ENCODE data around the gene HDLBP. TPM values are rescaled to one million over a fixed set of nuclear protein-coding genes. Genes with fewer than 3 reads are reported as not detected.

Gene HDLBP
- total and polyA plus RNA-seq, 2 experiments from 2014 or later, result 389 to 437 TPM

- WGBS (ENCODE audit: low lambda C conversion rate, missing lambda C conversion rate), result 97% methylated on average over 29 of the region's 29 CpGs
- no peak overlapping the region for H3K4me2 ChIP-seq
- H3K27me3 ChIP-seq, result no peaks in the 10 kb centered on the region
- no peak for DNase-seq (ENCODE audit: low spot score)
- H2AFZ ChIP-seq, result no peak overlapping the region
- H3K9me3 ChIP-seq (ENCODE audit: low read depth), result no peaks in the 10 kb centered on the region
- H3K79me2 ChIP-seq, result no peaks in the 10 kb centered on the region
- H3K4me3 ChIP-seq, result no peak overlapping the region
- no peak overlapping the region for H3K27ac ChIP-seq
- TF ChIP-seq CTCF (IDR thresholded peaks at IDR 0.05; ENCODE audit: poor library complexity) (no peak), EZH2 (IDR thresholded peaks at IDR 0.05; ENCODE audit: borderline replicate concordance) (no peak), EZH2phosphoT487 (IDR thresholded peaks at IDR 0.05; ENCODE audit: low read depth, severe bottlenecking, unreplicated experiment) (no peak)
- peaks cover 2% of the 10 kb centered on the region for H3K4me1 ChIP-seq (ENCODE audit: insufficient read depth)
- H3K9me2 ChIP-seq (replicated peaks; ENCODE audit: insufficient read depth), result no peaks in the 10 kb centered on the region
- H4K20me1 ChIP-seq (ENCODE audit: insufficient read depth, poor library complexity, severe bottlenecking), result peaks cover 21% of the 10 kb centered on the region
- no peaks in the 10 kb centered on the region for H3K36me3 ChIP-seq (replicated peaks; ENCODE audit: insufficient read depth, low read depth)
Observed at GRCh38 chr2:241229563-241230401, 85.7 kb downstream of the HDLBP start.

GRCh38 chr2:241228860-241229516 lies 86.5 kb downstream of the HDLBP start:
- Histone ChIP-seq H3K27ac (no peak overlapping the region), H3K4me2 (no peak overlapping the region), H3K36me3 (replicated peaks; ENCODE audit: insufficient read depth, low read depth) (no peaks in the 10 kb centered on the region), H3K79me2 (no peaks in the 10 kb centered on the region), H4K20me1 (ENCODE audit: insufficient read depth, poor library complexity, severe bottlenecking) (peaks cover 18% of the 10 kb centered on the region), H3K9me2 (replicated peaks; ENCODE audit: insufficient read depth) (no peaks in the 10 kb centered on the region), H3K4me1 (ENCODE audit: insufficient read depth) (peaks cover 8% of the 10 kb centered on the region), H2AFZ (no peak overlapping the region), H3K27me3 (no peaks in the 10 kb centered on the region), H3K9me3 (ENCODE audit: low read depth) (no peaks in the 10 kb centered on the region), H3K4me3 (no peak overlapping the region)
- 85% methylated on average over 20 of the region's 20 CpGs for WGBS (ENCODE audit: low lambda C conversion rate, missing lambda C conversion rate)
- no peak for TF ChIP-seq EZH2 (IDR thresholded peaks at IDR 0.05; ENCODE audit: borderline replicate concordance)
- TF ChIP-seq EZH2phosphoT487 (IDR thresholded peaks at IDR 0.05; ENCODE audit: low read depth, severe bottlenecking, unreplicated experiment), result no peak
- no peak for TF ChIP-seq CTCF (IDR thresholded peaks at IDR 0.05; ENCODE audit: poor library complexity)
- no peak for DNase-seq (ENCODE audit: low spot score)

- Histone ChIP-seq H3K27ac (no peak overlapping the region), H3K4me2 (no peak overlapping the region), H3K4me3 (no peak overlapping the region), H3K9me2 (replicated peaks; ENCODE audit: insufficient read depth) (no peaks in the 10 kb centered on the region), H3K79me2 (no peaks in the 10 kb centered on the region), H3K4me1 (ENCODE audit: insufficient read depth) (peaks cover 8% of the 10 kb centered on the region), H4K20me1 (ENCODE audit: insufficient read depth, poor library complexity, severe bottlenecking) (peaks cover 14% of the 10 kb centered on the region), H3K27me3 (no peaks in the 10 kb centered on the region), H3K9me3 (ENCODE audit: low read depth) (no peaks in the 10 kb centered on the region), H3K36me3 (replicated peaks; ENCODE audit: insufficient read depth, low read depth) (no peaks in the 10 kb centered on the region), H2AFZ (no peak overlapping the region)
- no peak for DNase-seq (ENCODE audit: low spot score)
- 95% methylated on average over 26 of the region's 26 CpGs for WGBS (ENCODE audit: low lambda C conversion rate, missing lambda C conversion rate)
- no peak for TF ChIP-seq CTCF (IDR thresholded peaks at IDR 0.05; ENCODE audit: poor library complexity)
- no peak for TF ChIP-seq EZH2 (IDR thresholded peaks at IDR 0.05; ENCODE audit: borderline replicate concordance)
- TF ChIP-seq EZH2phosphoT487 (IDR thresholded peaks at IDR 0.05; ENCODE audit: low read depth, severe bottlenecking, unreplicated experiment), result no peak
Observed at GRCh38 chr2:241228081-241228859, 87.2 kb downstream of the HDLBP start.
